HepG2 (cell line): ENCODE results near the gene C1QTNF12. TPM values are rescaled to one million over a fixed set of nuclear protein-coding genes. Genes with fewer than 3 reads are reported as not detected.

Experiments used
- AKAP8 ChIP-seq: sonication (generic); formaldehyde crosslinking; IDR thresholded peaks from 2 replicates; pipeline ENCODE4 v1.5.1; 2020; ENCODE audit warnings: mild to moderate bottlenecking, missing genetic modification reagents
- BRF2 ChIP-seq: sonication (generic); formaldehyde crosslinking; IDR thresholded peaks from 2 replicates; pipeline ENCODE4 v1.8.1; 2022; ENCODE audit warnings: mild to moderate bottlenecking, missing genetic modification reagents
- KIAA2018 ChIP-seq: sonication (generic); formaldehyde crosslinking; IDR thresholded peaks from 2 replicates; pipeline ENCODE4 v1.5.0; 2020; ENCODE audit warnings: mild to moderate bottlenecking, missing genetic modification reagents, borderline replicate concordance
- MED13 ChIP-seq: sonication (generic); formaldehyde crosslinking; IDR thresholded peaks from 2 replicates; pipeline ENCODE4 v1.5.0; 2020; ENCODE audit warnings: missing genetic modification reagents
- MTERF4 ChIP-seq: sonication (generic); formaldehyde crosslinking; IDR thresholded peaks from 2 replicates; pipeline ENCODE4 v1.8.0; 2023; ENCODE audit warnings: mild to moderate bottlenecking, missing genetic modification reagents
- MYNN ChIP-seq: sonication (generic); formaldehyde crosslinking; IDR thresholded peaks from 2 replicates; pipeline ENCODE4 v1.4.0; 2020; ENCODE audit warnings: mild to moderate bottlenecking, low read depth, missing genetic modification reagents
- NFKBIZ ChIP-seq: IDR thresholded peaks from 2 replicates; pipeline ENCODE4 v1.6.1; 2018; ENCODE audit warnings: missing genetic modification reagents, missing compliant biosample characterization
- PATZ1 ChIP-seq: sonication (generic); formaldehyde crosslinking; IDR thresholded peaks from 2 replicates; pipeline ENCODE4 v1.4.0; 2020; ENCODE audit warnings: missing genetic modification reagents
- PCBP1 ChIP-seq: fragments of 200-400 bp; formaldehyde crosslinking; IDR thresholded peaks from 2 replicates; pipeline ENCODE4 v1.6.1; 2017; ENCODE audit warnings: mild to moderate bottlenecking, low read depth, low read length, borderline replicate concordance
- SCMH1 ChIP-seq: sonication (generic); formaldehyde crosslinking; IDR thresholded peaks from 2 replicates; pipeline ENCODE4 v1.9.0; 2021; ENCODE audit warnings: missing genetic modification reagents, mild to moderate bottlenecking, borderline replicate concordance
- SMYD3 ChIP-seq: sonication (generic); formaldehyde crosslinking; IDR thresholded peaks from 2 replicates; pipeline ENCODE4 v1.8.1; 2023; ENCODE audit warnings: mild to moderate bottlenecking, missing genetic modification reagents
- SNAPC5 ChIP-seq: sonication (generic); formaldehyde crosslinking; IDR thresholded peaks from 2 replicates; pipeline ENCODE4 v1.8.1; 2023; ENCODE audit warnings: mild to moderate bottlenecking, missing genetic modification reagents, borderline replicate concordance
- THAP8 ChIP-seq: sonication (generic); formaldehyde crosslinking; IDR thresholded peaks from 2 replicates; pipeline ENCODE4 v1.5.1; 2020; ENCODE audit warnings: missing genetic modification reagents, mild to moderate bottlenecking, borderline replicate concordance
- XBP1 ChIP-seq: sonication (generic); formaldehyde crosslinking; IDR thresholded peaks from 2 replicates; pipeline ENCODE4 v1.5.0; 2020; ENCODE audit warnings: missing genetic modification reagents
- ZNF3 ChIP-seq: IDR thresholded peaks from 2 replicates; pipeline ENCODE4 v1.7.0; 2017; ENCODE audit warnings: inconsistent platforms
- ZNF430 ChIP-seq: sonication (generic); formaldehyde crosslinking; IDR thresholded peaks from 2 replicates; pipeline ENCODE4 v1.9.0; 2021; ENCODE audit warnings: mild to moderate bottlenecking, missing genetic modification reagents
- polyA plus RNA-seq, 8 experiments: library from polyadenylated mRNA; depleted of rRNA in 3 of 8; stranded (reverse) in 7 of 8; unstranded in 1 of 8; fragments of >200 nt; fragmentation: Illumina TruSeq in 4 of 8; extraction: Trizol in 4 of 8; gene quantifications; 2 replicates each; pipeline versions ENCODE4 v1.2.1 to v1.2.3, GENCODE V29; 2011 to 2016; ENCODE audit warnings: low read depth in 4 of 8, missing spikeins in 1 of 8, mixed read lengths in 1 of 8; ENCODE audit not compliant: insufficient read depth in 1 of 8
- total RNA-seq, 5 experiments: library from RNA; depleted of rRNA; stranded (reverse); fragments of >200 nt; fragmentation: Illumina TruSeq; extraction: Trizol; gene quantifications; 2 replicates each; pipeline ENCODE4 v1.2.3, GENCODE V29; 2016; ENCODE audit warnings: low read depth in 1 of 5

C1QTNF12 gene
- total and polyA plus RNA-seq, 2 of the 13 experiments (the other 11 are each of a cell fraction or from before 2014, with no cell fraction given): 0.18 to 0.64 TPM

- 0 out of 2 replicates have a peak, but pooled peaks have one; percentile 33 for TF ChIP-seq KIAA2018
- TF ChIP-seq MYNN (CRISPR knock-in tag): no peak
- TF ChIP-seq PCBP1: no peak
- TF ChIP-seq XBP1: no peak
- TF ChIP-seq BRF2: no peak
- peak; percentile 86; the same call in 1 of the 2 replicates for TF ChIP-seq ZNF430
- TF ChIP-seq SNAPC5: no peak
- peak; percentile 85 for TF ChIP-seq AKAP8
- TF ChIP-seq MTERF4 (CRISPR knock-in tag): no peak
- TF ChIP-seq MED13 (CRISPR knock-in tag): no peak
- no peak for TF ChIP-seq ZNF3 (CRISPR knock-in tag)
- TF ChIP-seq SCMH1 (CRISPR knock-in tag): no peak
- TF ChIP-seq THAP8: no peak
- TF ChIP-seq NFKBIZ: no peak
- TF ChIP-seq SMYD3 (CRISPR knock-in tag): no peak
- TF ChIP-seq PATZ1 (CRISPR knock-in tag): peak; percentile 94
- TF ChIP-seq, all 625 proteins: peak for 193
Observed at GRCh38 chr1:1281533-1282321, 35.2 kb upstream of the C1QTNF12 start (continued).
